HepG2 (cell line): ENCODE data around the gene BGN. TPM values are rescaled to one million over a fixed set of nuclear protein-coding genes. Genes with fewer than 3 reads are reported as not detected.

ENCODE experiments used
- ARNT2 ChIP-seq: sonication (generic); formaldehyde crosslinking; IDR thresholded peaks from 2 replicates; pipeline ENCODE4 v1.8.0; 2022; ENCODE audit warnings: mild to moderate bottlenecking, low read depth, missing genetic modification reagents, moderate library complexity
- DNMT3B ChIP-seq: conservative IDR thresholded peaks from 2 replicates; pipeline ENCODE4 v1.6.1; 2016; ENCODE audit warnings: missing biosample characterization, control low read depth
- GATAD2A ChIP-seq: IDR thresholded peaks from 2 replicates; pipeline ENCODE4 v1.6.1; 2016
- JUNB ChIP-seq: sonication (generic); formaldehyde crosslinking; IDR thresholded peaks from 2 replicates; pipeline ENCODE4 v1.8.0; 2022; ENCODE audit warnings: missing genetic modification reagents, mild to moderate bottlenecking, borderline replicate concordance
- NR1H2 ChIP-seq: sonication (generic); formaldehyde crosslinking; IDR thresholded peaks from 2 replicates; pipeline ENCODE4 v1.8.1; 2022; ENCODE audit warnings: low read depth, missing genetic modification reagents, borderline replicate concordance
- PHB2 ChIP-seq: fragments of 450-650 bp; IDR thresholded peaks from 2 replicates; pipeline ENCODE4 v1.6.1; 2018; ENCODE audit not compliant: partially characterized antibody
- PHF8 ChIP-seq: sonication (generic); formaldehyde crosslinking; IDR thresholded peaks from 2 replicates; pipeline ENCODE4 v1.5.0; 2020; ENCODE audit warnings: missing genetic modification reagents
- PRDM15 ChIP-seq: sonication (generic); formaldehyde crosslinking; IDR thresholded peaks from 2 replicates; pipeline ENCODE4 v1.4.0; 2020; ENCODE audit warnings: missing genetic modification reagents
- PRMT3 ChIP-seq: sonication (generic); formaldehyde crosslinking; IDR thresholded peaks from 2 replicates; pipeline ENCODE4 v1.8.1; 2022; ENCODE audit warnings: low read depth, mild to moderate bottlenecking, moderate library complexity, missing genetic modification reagents, borderline replicate concordance
- ZBTB25 ChIP-seq: IDR thresholded peaks from 2 replicates; pipeline ENCODE4 v1.6.1; 2018; ENCODE audit warnings: missing genetic modification reagents
- ZC3H4 ChIP-seq: sonication (generic); formaldehyde crosslinking; IDR thresholded peaks from 2 replicates; pipeline ENCODE4 v1.4.0; 2020; ENCODE audit warnings: missing genetic modification reagents, borderline replicate concordance
- ZFY ChIP-seq: sonication (generic); formaldehyde crosslinking; IDR thresholded peaks from 2 replicates; pipeline ENCODE4 v1.4.0; 2020; ENCODE audit warnings: missing genetic modification reagents
- ZNF619 ChIP-seq: sonication (generic); formaldehyde crosslinking; IDR thresholded peaks from 2 replicates; pipeline ENCODE4 v1.4.0; 2020; ENCODE audit warnings: mild to moderate bottlenecking, missing genetic modification reagents
- ZNF839 ChIP-seq: sonication (generic); formaldehyde crosslinking; IDR thresholded peaks from 2 replicates; pipeline ENCODE4 v1.4.0; 2020; ENCODE audit warnings: missing genetic modification reagents, mild to moderate bottlenecking, borderline replicate concordance
- ZSCAN22 ChIP-seq: sonication (generic); formaldehyde crosslinking; IDR thresholded peaks from 2 replicates; pipeline ENCODE4 v1.4.0; 2020; ENCODE audit warnings: mild to moderate bottlenecking, missing genetic modification reagents
- polyA plus RNA-seq, 8 experiments: library from polyadenylated mRNA; depleted of rRNA in 3 of 8; stranded (reverse) in 7 of 8; unstranded in 1 of 8; fragments of >200 nt; fragmentation: Illumina TruSeq in 4 of 8; extraction: Trizol in 4 of 8; gene quantifications; 2 replicates each; pipeline versions ENCODE4 v1.2.1 to v1.2.3, GENCODE V29; 2011 to 2016; ENCODE audit warnings: low read depth in 4 of 8, missing spikeins in 1 of 8, mixed read lengths in 1 of 8; ENCODE audit not compliant: insufficient read depth in 1 of 8
- total RNA-seq, 5 experiments: library from RNA; depleted of rRNA; stranded (reverse); fragments of >200 nt; fragmentation: Illumina TruSeq; extraction: Trizol; gene quantifications; 2 replicates each; pipeline ENCODE4 v1.2.3, GENCODE V29; 2016; ENCODE audit warnings: low read depth in 1 of 5
- TF ChIP-seq, protein P1 (sequence below): sonication (generic); formaldehyde crosslinking; IDR thresholded peaks from 2 replicates; pipeline ENCODE4 v1.4.0; 2020; ENCODE audit warnings: mild to moderate bottlenecking, missing genetic modification reagents
- TF ChIP-seq, protein P2 (sequence below): sonication (generic); formaldehyde crosslinking; IDR thresholded peaks from 2 replicates; pipeline ENCODE4 v1.4.0; 2020; ENCODE audit warnings: missing genetic modification reagents
- TF ChIP-seq, protein P3 (sequence below): sonication (generic); formaldehyde crosslinking; IDR thresholded peaks from 2 replicates; pipeline ENCODE4 v1.8.1; 2023; ENCODE audit warnings: missing genetic modification reagents, inconsistent platforms, borderline replicate concordance
- TF ChIP-seq, protein P4 (sequence below): IDR thresholded peaks from 2 replicates; pipeline ENCODE4 v1.6.1; 2016

Gene BGN
- total and polyA plus RNA-seq, 2 of the 13 experiments (the other 11 are each of a cell fraction or from before 2014, with no cell fraction given), result 0.18 to 0.63 TPM

DNA sequence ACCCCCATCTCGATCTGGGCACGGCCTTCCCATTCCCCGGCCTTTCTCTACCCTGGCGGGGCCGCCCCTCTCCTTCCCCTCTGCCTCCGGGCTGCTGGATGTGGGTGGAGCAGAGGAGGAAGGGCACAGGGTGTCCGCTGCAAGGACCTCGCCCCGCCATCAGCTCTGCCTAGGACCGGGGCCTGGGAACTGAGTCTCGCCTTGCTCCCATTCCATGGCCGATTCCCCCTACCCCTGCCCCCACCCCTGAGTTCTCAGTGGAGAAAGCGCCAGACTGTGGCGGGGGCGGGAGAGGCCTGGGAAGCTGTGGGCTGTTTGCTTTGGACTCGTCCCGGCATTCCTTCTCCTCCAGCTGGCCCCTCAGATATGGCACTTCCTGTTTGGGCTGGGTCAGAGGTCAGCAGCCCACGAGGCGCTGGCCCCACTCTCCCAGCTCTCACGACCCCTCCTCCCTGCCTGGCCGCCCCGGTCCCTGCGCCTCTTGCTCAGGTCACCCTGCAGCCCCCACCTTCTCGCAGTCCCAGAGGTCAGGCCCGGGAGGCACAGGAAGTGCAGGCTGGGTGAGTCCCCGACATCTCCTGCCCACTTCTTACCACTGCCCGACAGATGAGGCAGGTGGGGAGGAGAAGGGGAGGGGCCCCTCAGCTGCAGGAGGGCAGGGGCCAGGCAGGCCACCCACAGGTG is 6.4 kb upstream of the BGN start (continued):
- TF ChIP-seq, protein P1, sequence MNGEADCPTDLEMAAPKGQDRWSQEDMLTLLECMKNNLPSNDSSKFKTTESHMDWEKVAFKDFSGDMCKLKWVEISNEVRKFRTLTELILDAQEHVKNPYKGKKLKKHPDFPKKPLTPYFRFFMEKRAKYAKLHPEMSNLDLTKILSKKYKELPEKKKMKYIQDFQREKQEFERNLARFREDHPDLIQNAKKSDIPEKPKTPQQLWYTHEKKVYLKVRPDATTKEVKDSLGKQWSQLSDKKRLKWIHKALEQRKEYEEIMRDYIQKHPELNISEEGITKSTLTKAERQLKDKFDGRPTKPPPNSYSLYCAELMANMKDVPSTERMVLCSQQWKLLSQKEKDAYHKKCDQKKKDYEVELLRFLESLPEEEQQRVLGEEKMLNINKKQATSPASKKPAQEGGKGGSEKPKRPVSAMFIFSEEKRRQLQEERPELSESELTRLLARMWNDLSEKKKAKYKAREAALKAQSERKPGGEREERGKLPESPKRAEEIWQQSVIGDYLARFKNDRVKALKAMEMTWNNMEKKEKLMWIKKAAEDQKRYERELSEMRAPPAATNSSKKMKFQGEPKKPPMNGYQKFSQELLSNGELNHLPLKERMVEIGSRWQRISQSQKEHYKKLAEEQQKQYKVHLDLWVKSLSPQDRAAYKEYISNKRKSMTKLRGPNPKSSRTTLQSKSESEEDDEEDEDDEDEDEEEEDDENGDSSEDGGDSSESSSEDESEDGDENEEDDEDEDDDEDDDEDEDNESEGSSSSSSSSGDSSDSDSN (CRISPR knock-in tag), result peak; percentile 31
- TF ChIP-seq, protein P2, sequence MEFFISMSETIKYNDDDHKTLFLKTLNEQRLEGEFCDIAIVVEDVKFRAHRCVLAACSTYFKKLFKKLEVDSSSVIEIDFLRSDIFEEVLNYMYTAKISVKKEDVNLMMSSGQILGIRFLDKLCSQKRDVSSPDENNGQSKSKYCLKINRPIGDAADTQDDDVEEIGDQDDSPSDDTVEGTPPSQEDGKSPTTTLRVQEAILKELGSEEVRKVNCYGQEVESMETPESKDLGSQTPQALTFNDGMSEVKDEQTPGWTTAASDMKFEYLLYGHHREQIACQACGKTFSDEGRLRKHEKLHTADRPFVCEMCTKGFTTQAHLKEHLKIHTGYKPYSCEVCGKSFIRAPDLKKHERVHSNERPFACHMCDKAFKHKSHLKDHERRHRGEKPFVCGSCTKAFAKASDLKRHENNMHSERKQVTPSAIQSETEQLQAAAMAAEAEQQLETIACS, result no peak
- TF ChIP-seq ARNT2 (CRISPR knock-in tag) (no peak), JUNB (CRISPR knock-in tag) (no peak), ZC3H4 (no peak), PRMT3 (CRISPR knock-in tag) (no peak), PHF8 (CRISPR knock-in tag) (no peak), ZNF839 (CRISPR knock-in tag) (no peak), ZFY (CRISPR knock-in tag) (peak; percentile 33), ZBTB25 (CRISPR knock-in tag) (no peak), ZNF619 (no peak), DNMT3B (CRISPR knock-in tag) (no peak), ZSCAN22 (CRISPR knock-in tag) (no peak), NR1H2 (CRISPR knock-in tag) (no peak), GATAD2A (CRISPR knock-in tag) (peak; percentile 48), PHB2 (no peak), PRDM15 (CRISPR knock-in tag) (no peak; the same call in 1 of the 2 replicates)
- TF ChIP-seq, protein P3, sequence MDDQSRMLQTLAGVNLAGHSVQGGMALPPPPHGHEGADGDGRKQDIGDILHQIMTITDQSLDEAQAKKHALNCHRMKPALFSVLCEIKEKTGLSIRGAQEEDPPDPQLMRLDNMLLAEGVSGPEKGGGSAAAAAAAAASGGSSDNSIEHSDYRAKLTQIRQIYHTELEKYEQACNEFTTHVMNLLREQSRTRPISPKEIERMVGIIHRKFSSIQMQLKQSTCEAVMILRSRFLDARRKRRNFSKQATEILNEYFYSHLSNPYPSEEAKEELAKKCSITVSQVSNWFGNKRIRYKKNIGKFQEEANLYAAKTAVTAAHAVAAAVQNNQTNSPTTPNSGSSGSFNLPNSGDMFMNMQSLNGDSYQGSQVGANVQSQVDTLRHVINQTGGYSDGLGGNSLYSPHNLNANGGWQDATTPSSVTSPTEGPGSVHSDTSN (CRISPR knock-in tag), result no peak
- TF ChIP-seq, protein P4, sequence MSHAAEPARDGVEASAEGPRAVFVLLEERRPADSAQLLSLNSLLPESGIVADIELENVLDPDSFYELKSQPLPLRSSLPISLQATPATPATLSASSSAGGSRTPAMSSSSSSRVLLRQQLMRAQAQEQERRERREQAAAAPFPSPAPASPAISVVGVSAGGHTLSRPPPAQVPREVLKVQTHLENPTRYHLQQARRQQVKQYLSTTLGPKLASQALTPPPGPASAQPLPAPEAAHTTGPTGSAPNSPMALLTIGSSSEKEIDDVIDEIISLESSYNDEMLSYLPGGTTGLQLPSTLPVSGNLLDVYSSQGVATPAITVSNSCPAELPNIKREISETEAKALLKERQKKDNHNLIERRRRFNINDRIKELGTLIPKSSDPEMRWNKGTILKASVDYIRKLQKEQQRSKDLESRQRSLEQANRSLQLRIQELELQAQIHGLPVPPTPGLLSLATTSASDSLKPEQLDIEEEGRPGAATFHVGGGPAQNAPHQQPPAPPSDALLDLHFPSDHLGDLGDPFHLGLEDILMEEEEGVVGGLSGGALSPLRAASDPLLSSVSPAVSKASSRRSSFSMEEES (CRISPR knock-in tag), result no peak
